K562 (cell line): ENCODE measurements around the gene LTO1. TPM values are rescaled to one million over a fixed set of nuclear protein-coding genes. Genes with fewer than 3 reads are reported as not detected.
A peak's percentile ranks its signal among the peaks of the same experiment; 100 is the strongest.

ENCODE experiments used
- ATAC-seq: fragments of 200-7000 bp; cut with Tn5 transposase; 3 replicates; pipeline ENCODE4 v1.9.1; 2020; ENCODE audit warnings: moderate library complexity
- BruUV-seq: library from RNA; stranded (reverse); fragments of 400-500 nt; replicated peaks from 2 replicates; lab custom pipeline; 2021; lab: Mats Ljungman, UMichigan
- CTCF ChIA-PET: fragments of 300-600 bp; formaldehyde crosslinking; extraction: SDS; loops from one replicate; lab custom pipeline; 2021; ENCODE audit warnings: low intra/inter-chr PET ratio; lab: Yijun Ruan, JAX
- POLR2A ChIA-PET: fragments of 300-600, 350-650 bp; sonication (Branson Sonifier 250); formaldehyde crosslinking; extraction: SDS; loops from one replicate; lab custom pipeline; 2021; ENCODE audit warnings: antibody characterized with exemption, inconsistent platforms; lab: Yijun Ruan, JAX
- DNase-seq, 4 experiments: peaks; one replicate each; pipeline versions ENCODE4 v3.0.0 to v3.0.0-alpha.2; 2011 to 2018; ENCODE audit warnings: low spot score in 3 of 4, mixed read lengths in 3 of 4; ENCODE audit errors: extremely low read depth in 1 of 4
- FAIRE-seq: peaks from 2 replicates; lab custom pipeline; 2011; peaks lifted over from hg19 to GRCh38; lab: Jason Lieb, UNC
- H2AFZ ChIP-seq: 2 replicates; pipeline ENCODE4 v1.6.0; 2011; ENCODE audit warnings: low read depth, low read length, control low read depth, inconsistent platforms
- H3K27ac ChIP-seq: fragments of 200-600 bp; 3 replicates; pipeline ENCODE4 v1.8.0; 2011; ENCODE audit warnings: low read depth, mild to moderate bottlenecking, control low read depth, inconsistent platforms, low read length, moderate library complexity, mixed read lengths; ENCODE audit errors: extremely low read depth
- H3K27me3 ChIP-seq, 2 experiments: fragments of 300-600 bp in 1 of 2; 2 replicates in 1 of 2; 3 replicates in 1 of 2; pipeline versions ENCODE4 v1.6.0 to v1.8.0; 2011; ENCODE audit warnings: inconsistent platforms in 2 of 2, low read length in 2 of 2, mild to moderate bottlenecking in 1 of 2, mixed read lengths in 1 of 2, moderate library complexity in 1 of 2; ENCODE audit not compliant: control insufficient read depth in 2 of 2, insufficient read depth in 2 of 2
- H3K36me3 ChIP-seq: fragments of 300-600 bp; 3 replicates; pipeline ENCODE4 v1.8.0; 2011; ENCODE audit warnings: mild to moderate bottlenecking, low read length, inconsistent platforms; ENCODE audit not compliant: control insufficient read depth, insufficient read depth
- H3K4me1 ChIP-seq, 2 experiments: fragments of 200-600 bp in 1 of 2; replicated peaks in 1 of 2; 2 replicates in 1 of 2; 3 replicates in 1 of 2; pipeline versions ENCODE4 v1.5.1 to v1.8.0; 2011; ENCODE audit warnings: inconsistent platforms in 2 of 2, low read length in 2 of 2, mild to moderate bottlenecking in 1 of 2, mixed read lengths in 1 of 2, moderate library complexity in 1 of 2; ENCODE audit not compliant: control insufficient read depth in 2 of 2, insufficient read depth in 2 of 2
- H3K4me2 ChIP-seq: 2 replicates; pipeline ENCODE4 v1.6.1; 2011; ENCODE audit warnings: low read length, control low read depth, inconsistent platforms, mixed read lengths; ENCODE audit not compliant: insufficient read depth
- H3K4me3 ChIP-seq: fragments of 200-600 bp; sonication (generic), shearing (Covaris generic); 2 replicates; pipeline ENCODE4 v1.5.1; 2016; ENCODE audit warnings: control low read depth, inconsistent platforms
- H3K79me2 ChIP-seq: fragments of 200-600 bp; 3 replicates; pipeline ENCODE4 v1.8.0; 2011; ENCODE audit warnings: low read length, inconsistent platforms; ENCODE audit not compliant: control insufficient read depth, insufficient read depth
- H3K9ac ChIP-seq, 2 experiments: 2 replicates each; pipeline versions ENCODE4 v1.6.0 to v1.6.1; 2011; ENCODE audit warnings: low read depth in 2 of 2, low read length in 2 of 2, control low read depth in 1 of 2, inconsistent platforms in 1 of 2, mild to moderate bottlenecking in 1 of 2, mixed read lengths in 1 of 2; ENCODE audit not compliant: insufficient read depth in 1 of 2
- H3K9me1 ChIP-seq: one replicate; pipeline ENCODE4 v1.6.0; 2011; ENCODE audit warnings: inconsistent platforms, mild to moderate bottlenecking, low read length, moderate library complexity; ENCODE audit not compliant: control insufficient read depth, insufficient read depth
- H3K9me3 ChIP-seq: replicated peaks from 2 replicates; pipeline ENCODE4 v1.5.1; 2011; ENCODE audit warnings: low read depth, low read length, inconsistent platforms; ENCODE audit not compliant: control insufficient read depth, insufficient read depth
- H4K20me1 ChIP-seq: replicated peaks from 2 replicates; pipeline ENCODE4 v1.6.1; 2011; ENCODE audit warnings: low read length, inconsistent platforms, mixed read lengths; ENCODE audit not compliant: control insufficient read depth, insufficient read depth
- CBX1 ChIP-seq: sonication (generic); IDR thresholded peaks from 2 replicates; pipeline ENCODE4 v1.6.1; 2016; ENCODE audit warnings: antibody characterized with exemption, low read depth, mild to moderate bottlenecking
- CC2D1A ChIP-seq: fragments of 450-650 bp; IDR thresholded peaks from 2 replicates; pipeline ENCODE4 v1.6.1; 2017; ENCODE audit warnings: mild to moderate bottlenecking
- CTBP1 ChIP-seq: fragments of 450-650 bp; IDR thresholded peaks from 2 replicates; pipeline ENCODE4 v1.6.1; 2016; ENCODE audit warnings: borderline replicate concordance
- POLR2G ChIP-seq: fragments of 200-400 bp; formaldehyde crosslinking; IDR thresholded peaks from 2 replicates; pipeline ENCODE4 v1.6.1; 2017; ENCODE audit warnings: low read depth, mild to moderate bottlenecking, antibody characterized with exemption, low read length, moderate library complexity
- ZC3H4 ChIP-seq: sonication (generic); formaldehyde crosslinking; IDR thresholded peaks from 2 replicates; pipeline ENCODE4 v1.9.0; 2021; ENCODE audit warnings: missing genetic modification reagents, borderline replicate concordance
- ZNF232 ChIP-seq: sonication (generic); formaldehyde crosslinking; IDR thresholded peaks from 2 replicates; pipeline ENCODE4 v1.8.0; 2022; ENCODE audit warnings: mild to moderate bottlenecking, missing genetic modification reagents
- ZNF551 ChIP-seq: fragments of 250-450 bp; sonication (Bioruptor Pico); IDR thresholded peaks from 2 replicates; pipeline ENCODE4 v1.5.0; 2021; ENCODE audit warnings: mild to moderate bottlenecking, moderate library complexity
- WGBS: fragments of 100-300 bp; shearing (Covaris generic); methylation state at CpG from one replicate; pipeline ENCODE4 v1.1.6; 2016; ENCODE audit warnings: low coverage, mixed read lengths; ENCODE audit not compliant: insufficient coverage; ENCODE audit errors: missing lambda C conversion rate; 5-methylcytosine and 5-hydroxymethylcytosine counted together
- in situ Hi-C: fragments of 300-500 bp; cut with MboI; formaldehyde crosslinking; loops from 4 replicates; pipeline ENCODE4 v1.15.0; 2018; ENCODE audit warnings: inconsistent platforms, mixed read lengths
- intact Hi-C: fragments of 100-400 bp; cut with micrococcal nuclease; formaldehyde crosslinking; loops from 2 replicates; pipeline ENCODE4 v1.14.2; 2022
- polyA plus RNA-seq, 8 experiments: library from polyadenylated mRNA; depleted of rRNA in 4 of 8; stranded (reverse) in 5 of 8; unstranded in 3 of 8; fragments of >200 nt; fragmentation: Nextera tagmentation in 2 of 8; fragmentation: Illumina TruSeq in 1 of 8; extraction: Ambion mirVana in 2 of 8; extraction: Trizol in 1 of 8; gene quantifications; 2 replicates each; pipeline versions ENCODE4 v1.2.1 to v1.2.3, GENCODE V29; 2011 to 2014; ENCODE audit warnings: inconsistent platforms in 1 of 8, missing spikeins in 1 of 8
- total RNA-seq, 7 experiments: library from RNA; depleted of rRNA in 6 of 7; stranded (reverse); fragments of >200 nt in 6 of 7; fragmentation: Illumina TruSeq in 2 of 7; extraction: Trizol in 2 of 7; gene quantifications; 2 replicates each; pipeline versions ENCODE4 v1.2.1 to v1.2.3, GENCODE V29; 2011 to 2021; ENCODE audit warnings: low replicate concordance in 1 of 7

Gene LTO1
- total and polyA plus RNA-seq, 9 of the 15 experiments (the other 6 are each of a cell fraction or from before 2014, with no cell fraction given): 2.6 to 43.4 (median 19.1) TPM

GRCh38 chr11:69655479-69656428, 19.4 kb downstream of the LTO1 start:
- 38% methylated on average over 18 of the region's 19 CpGs for WGBS
- no TSS peak for BruUV-seq
- no peak overlapping the region for H2AFZ ChIP-seq
- H3K79me2 ChIP-seq: no peaks in the 10 kb centered on the region
- DNase-seq: no peak
- POLR2A ChIA-PET: interaction anchor here (1.2 to 1.3 kb wide), 2 partner anchors 10 to 15 kb away, joined by 3 to 6 read pairs; no protein-coding TSS in a partner anchor
- intact Hi-C loops: no loop called here
- no peak overlapping the region for H3K4me2 ChIP-seq
- H3K4me1 ChIP-seq: peaks cover 0 to 22% of the 10 kb centered on the region in 2 experiments; a peak in 2 of 5 replicates
- no peaks in the 10 kb centered on the region for H3K36me3 ChIP-seq
- TF ChIP-seq CTBP1 (no peak), POLR2G (peak; percentile 8; the same call in 1 of the 2 replicates), ZNF232 (no peak), ZNF551 (CRISPR knock-in tag) (no peak), CBX1 (no peak), CC2D1A (no peak), ZC3H4 (CRISPR knock-in tag) (no peak)
- CTCF ChIA-PET: no interaction called here
- no peak overlapping the region for H3K9ac ChIP-seq
- H4K20me1 ChIP-seq: no peaks in the 10 kb centered on the region
- H3K4me3 ChIP-seq: no peak overlapping the region
- H3K27me3 ChIP-seq: peaks cover 0 to 11% of the 10 kb centered on the region in 2 experiments; a peak in 3 of 5 replicates
- H3K9me1 ChIP-seq: no peaks in the 10 kb centered on the region
- ATAC-seq: no peak
- no peak for FAIRE-seq
- no peak overlapping the region for H3K27ac ChIP-seq
- in situ Hi-C loops: loop anchor here (25.0 kb wide), 2 partner anchors 818 to 1018 kb away; partner anchors contain the start of gene CPT1A
- H3K9me3 ChIP-seq: no peaks in the 10 kb centered on the region
